B cell (primary cell): ENCODE results near the gene ZC3H10.

ENCODE experiments used
- EZH2 ChIP-seq: IDR thresholded peaks from 2 replicates; pipeline ENCODE4 v1.6.1; 2012; ENCODE audit warnings: borderline replicate concordance, low read depth, mild to moderate bottlenecking, moderate library complexity, low read length; ENCODE audit not compliant: insufficient read depth, poor library complexity, severe bottlenecking
- TF ChIP-seq, protein P1 (sequence below): fragments of 200-600 bp; IDR thresholded peaks from one replicate; pipeline ENCODE4 v1.8.0; 2022; ENCODE audit warnings: antibody characterized with exemption, mild to moderate bottlenecking

DNA sequence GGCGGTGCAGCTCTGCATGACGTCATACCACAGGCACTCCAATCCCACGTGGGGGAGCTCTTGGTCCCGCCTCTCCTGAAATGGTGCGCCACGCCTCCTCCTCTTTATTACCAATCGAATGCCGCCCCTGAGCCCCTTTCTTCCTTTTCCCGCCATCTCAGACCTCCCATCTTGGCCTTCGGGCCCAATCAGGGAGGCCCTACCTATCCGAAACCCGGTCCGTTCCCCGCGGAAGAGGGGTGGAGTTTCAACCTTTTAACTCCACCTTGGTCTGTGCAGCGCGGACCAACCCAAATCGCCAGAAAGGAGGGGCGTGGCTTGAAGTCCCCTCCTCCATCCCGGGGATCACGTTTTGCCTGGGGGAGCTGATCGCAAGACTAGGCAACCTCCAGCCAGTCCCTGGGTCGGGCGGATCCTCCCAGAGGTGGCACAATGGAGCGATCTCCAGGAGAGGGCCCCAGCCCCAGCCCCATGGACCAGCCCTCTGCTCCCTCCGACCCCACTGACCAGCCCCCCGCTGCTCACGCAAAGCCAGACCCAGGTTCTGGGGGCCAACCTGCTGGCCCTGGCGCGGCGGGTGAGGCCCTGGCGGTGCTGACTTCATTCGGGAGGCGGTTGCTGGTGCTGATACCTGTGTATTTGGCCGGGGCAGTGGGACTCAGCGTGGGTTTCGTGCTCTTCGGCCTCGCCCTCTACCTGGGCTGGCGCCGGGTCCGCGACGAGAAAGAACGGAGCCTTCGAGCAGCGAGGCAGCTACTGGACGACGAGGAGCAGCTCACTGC, 10.0 kb downstream of the ZC3H10 start, which contains the start of gene ESYT1:
- TF ChIP-seq, protein P1, sequence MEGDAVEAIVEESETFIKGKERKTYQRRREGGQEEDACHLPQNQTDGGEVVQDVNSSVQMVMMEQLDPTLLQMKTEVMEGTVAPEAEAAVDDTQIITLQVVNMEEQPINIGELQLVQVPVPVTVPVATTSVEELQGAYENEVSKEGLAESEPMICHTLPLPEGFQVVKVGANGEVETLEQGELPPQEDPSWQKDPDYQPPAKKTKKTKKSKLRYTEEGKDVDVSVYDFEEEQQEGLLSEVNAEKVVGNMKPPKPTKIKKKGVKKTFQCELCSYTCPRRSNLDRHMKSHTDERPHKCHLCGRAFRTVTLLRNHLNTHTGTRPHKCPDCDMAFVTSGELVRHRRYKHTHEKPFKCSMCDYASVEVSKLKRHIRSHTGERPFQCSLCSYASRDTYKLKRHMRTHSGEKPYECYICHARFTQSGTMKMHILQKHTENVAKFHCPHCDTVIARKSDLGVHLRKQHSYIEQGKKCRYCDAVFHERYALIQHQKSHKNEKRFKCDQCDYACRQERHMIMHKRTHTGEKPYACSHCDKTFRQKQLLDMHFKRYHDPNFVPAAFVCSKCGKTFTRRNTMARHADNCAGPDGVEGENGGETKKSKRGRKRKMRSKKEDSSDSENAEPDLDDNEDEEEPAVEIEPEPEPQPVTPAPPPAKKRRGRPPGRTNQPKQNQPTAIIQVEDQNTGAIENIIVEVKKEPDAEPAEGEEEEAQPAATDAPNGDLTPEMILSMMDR: no peak
- no peak for TF ChIP-seq EZH2
